Transverse colon (tissue), 4 donors: ENCODE results near the gene CORO2A.

ENCODE experiments used
- CTCF ChIP-seq, 5 experiments: fragments of 200-600 bp in 3 of 5; fragments of 450-650 bp in 2 of 5; sonication (generic) in 3 of 5; IDR thresholded peaks; 1 replicate in 2 of 5; 2 replicates in 3 of 5; pipeline ENCODE4 v1.5.1; 2016 to 2017; ENCODE audit warnings: antibody characterized with exemption in 5 of 5, inconsistent platforms in 3 of 5, mild to moderate bottlenecking in 2 of 5, moderate library complexity in 1 of 5
- POLR2A ChIP-seq: fragments of 450-650 bp; IDR thresholded peaks from one replicate; pipeline ENCODE4 v1.6.1; 2016; ENCODE audit warnings: antibody characterized with exemption, mild to moderate bottlenecking, moderate library complexity
- POLR2AphosphoS5 ChIP-seq, 3 donors: sonication (generic); formaldehyde crosslinking; IDR thresholded peaks; one replicate each; pipeline ENCODE4 v1.6.1; 2016; ENCODE audit warnings: antibody characterized with exemption in 3 of 3

GRCh38 chr9:98191671-98192502 is 550 bp downstream of the CORO2A start:
- no peak for TF ChIP-seq CTCF (IDR thresholded peaks at IDR 0.05)
- peak in 2 of 3 donors; percentile 60 to 84 for TF ChIP-seq POLR2AphosphoS5 (IDR thresholded peaks at IDR 0.05)
- TF ChIP-seq POLR2A, result peak; percentile 58
